SK-N-SH (cell line): ENCODE data around the gene DCP2. TPM values are rescaled to one million over a fixed set of nuclear protein-coding genes. Genes with fewer than 3 reads are reported as not detected.
"Not testable (repeated sequence)": the region's sequence is repeated elsewhere in the genome, so short reads cannot be mapped to it uniquely, and the experiment has no call there.

Experiments used
- CTCF ChIA-PET: fragments of 300-600, 350-600 bp; formaldehyde crosslinking; extraction: SDS; loops from one replicate; lab custom pipeline; 2021; lab: Yijun Ruan, JAX
- POLR2A ChIA-PET: fragments of 350-600 bp; sonication (Branson Sonifier 250); formaldehyde crosslinking; extraction: SDS; loops from one replicate; lab custom pipeline; 2020; ENCODE audit warnings: antibody characterized with exemption, inconsistent platforms; lab: Yijun Ruan, JAX
- DNase-seq: peaks from one replicate; pipeline ENCODE4 v3.0.0; 2012
- H2AFZ ChIP-seq: fragments of 200-600 bp; sonication (generic); 2 replicates; pipeline ENCODE4 v1.8.1; 2016; ENCODE audit warnings: antibody characterized with exemption, mild to moderate bottlenecking, low read depth
- H3F3A ChIP-seq: fragments of 200-600 bp; sonication (generic); replicated peaks from 2 replicates; pipeline ENCODE3; 2016; ENCODE audit warnings: antibody characterized with exemption, mild to moderate bottlenecking; ENCODE audit not compliant: insufficient read depth
- H3K27ac ChIP-seq, 2 experiments: fragments of 200-500 bp in 1 of 2; fragments of 200-600 bp in 1 of 2; sonication (Bioruptor generic) in 1 of 2; sonication (generic), shearing (Covaris generic) in 1 of 2; 2 replicates each; pipeline versions ENCODE4 v1.5.1 to v1.6.1; 2014 to 2016; ENCODE audit warnings: low read depth in 2 of 2, inconsistent platforms in 1 of 2, low read length in 1 of 2, mild to moderate bottlenecking in 1 of 2, mixed read lengths in 1 of 2
- H3K27me3 ChIP-seq: fragments of 200-600 bp; sonication (generic), shearing (Covaris generic); 2 replicates; pipeline ENCODE4 v1.6.1; 2016; ENCODE audit warnings: mixed run types; ENCODE audit not compliant: insufficient read depth
- H3K36me3 ChIP-seq, 2 experiments: fragments of 200-500 bp in 1 of 2; fragments of 200-600 bp in 1 of 2; sonication (Bioruptor generic) in 1 of 2; sonication (generic) in 1 of 2; replicated peaks in 1 of 2; 2 replicates each; pipeline versions ENCODE3 to v1.5.1; 2014 to 2016; ENCODE audit warnings: low read length in 1 of 2, mild to moderate bottlenecking in 1 of 2; ENCODE audit not compliant: insufficient read depth in 2 of 2, control insufficient read depth in 1 of 2
- H3K4me1 ChIP-seq, 2 experiments: fragments of 200-500 bp in 1 of 2; fragments of 200-600 bp in 1 of 2; sonication (Bioruptor generic) in 1 of 2; sonication (generic), shearing (Covaris generic) in 1 of 2; 2 replicates each; pipeline versions ENCODE4 v1.5.1 to v1.6.1; 2014 to 2016; ENCODE audit warnings: low read depth in 1 of 2, low read length in 1 of 2, mixed run types in 1 of 2; ENCODE audit not compliant: insufficient read depth in 2 of 2, control insufficient read depth in 1 of 2
- H3K4me2 ChIP-seq: fragments of 200-600 bp; sonication (generic), shearing (Covaris generic); 2 replicates; pipeline ENCODE4 v1.6.1; 2017; ENCODE audit warnings: mixed run types
- H3K4me3 ChIP-seq, 2 experiments: fragments of 200-500 bp in 1 of 2; fragments of 200-600 bp in 1 of 2; sonication (Bioruptor generic) in 1 of 2; sonication (generic), shearing (Covaris generic) in 1 of 2; 2 replicates each; pipeline versions ENCODE4 v1.5.1 to v1.8.1; 2014 to 2016; ENCODE audit warnings: low read depth in 2 of 2, inconsistent platforms in 1 of 2, low read length in 1 of 2, mild to moderate bottlenecking in 1 of 2, mixed read lengths in 1 of 2, moderate library complexity in 1 of 2
- H3K79me2 ChIP-seq: fragments of 200-600 bp; sonication (generic); 2 replicates; pipeline ENCODE4 v1.8.1; 2017; ENCODE audit warnings: mild to moderate bottlenecking; ENCODE audit not compliant: insufficient read depth
- H3K9ac ChIP-seq: fragments of 200-600 bp; sonication (generic); 2 replicates; pipeline ENCODE4 v1.6.1; 2017; ENCODE audit warnings: mixed run types
- H3K9me2 ChIP-seq: fragments of 200-600 bp; sonication (generic); 2 replicates; pipeline ENCODE4 v1.6.1; 2017; ENCODE audit warnings: mixed run types
- H3K9me3 ChIP-seq: fragments of 200-600 bp; sonication (generic); 2 replicates; pipeline ENCODE4 v1.6.1; 2017; ENCODE audit warnings: mixed run types, mild to moderate bottlenecking, moderate library complexity
- H4K20me1 ChIP-seq: fragments of 200-600 bp; sonication (generic); 2 replicates; pipeline ENCODE4 v1.6.1; 2017; ENCODE audit warnings: mild to moderate bottlenecking, mixed run types; ENCODE audit not compliant: insufficient read depth
- CHD2 ChIP-seq: fragments of 150-350 bp; IDR thresholded peaks from 2 replicates; pipeline ENCODE4 v1.6.1; 2018; ENCODE audit warnings: low read length; ENCODE audit not compliant: partially characterized antibody
- EP300 ChIP-seq, 2 experiments: IDR thresholded peaks; 2 replicates each; pipeline versions ENCODE4 v1.4.0 to v1.6.1; 2012; ENCODE audit warnings: borderline replicate concordance in 1 of 2, low read depth in 1 of 2, low read length in 1 of 2
- MEF2A ChIP-seq: IDR thresholded peaks from 2 replicates; pipeline ENCODE4 v1.4.0; 2012; ENCODE audit warnings: low read depth, borderline replicate concordance
- NRF1 ChIP-seq: IDR thresholded peaks from 2 replicates; pipeline ENCODE4 v1.6.1; 2012; ENCODE audit warnings: low read depth, mild to moderate bottlenecking, low read length
- RAD21 ChIP-seq: IDR thresholded peaks from 2 replicates; pipeline ENCODE4 v1.6.1; 2012; ENCODE audit warnings: mild to moderate bottlenecking, low read length
- TEAD4 ChIP-seq: IDR thresholded peaks from 2 replicates; pipeline ENCODE4 v1.4.0; 2012; ENCODE audit warnings: mild to moderate bottlenecking, borderline replicate concordance; ENCODE audit not compliant: insufficient read depth
- WGBS: methylation state at CpG from one replicate; pipeline ENCODE4 v1.1.6; 2017; ENCODE audit warnings: low lambda C conversion rate; 5-methylcytosine and 5-hydroxymethylcytosine counted together
- polyA plus RNA-seq, 3 experiments: library from polyadenylated mRNA; depleted of rRNA; stranded (reverse); fragments of >200 nt; gene quantifications; 2 replicates each; pipeline ENCODE4 v1.2.3, GENCODE V29; 2012
- TF ChIP-seq, protein P1 (sequence below): IDR thresholded peaks from 2 replicates; pipeline ENCODE4 v1.6.1; 2012; ENCODE audit warnings: mild to moderate bottlenecking, low read depth, low read length, moderate library complexity
- TF ChIP-seq, protein P2 (sequence below): fragments of 150-350 bp; IDR thresholded peaks from 2 replicates; pipeline ENCODE4 v1.6.1; 2016; ENCODE audit warnings: mild to moderate bottlenecking, low read depth, low read length
- TF ChIP-seq, protein P3 (sequence below): IDR thresholded peaks from 2 replicates; pipeline ENCODE4; 2012

DCP2 gene
- polyA plus RNA-seq, 1 of the 3 experiments (the other 2 are of a cell fraction): 6.0 TPM

DNA sequence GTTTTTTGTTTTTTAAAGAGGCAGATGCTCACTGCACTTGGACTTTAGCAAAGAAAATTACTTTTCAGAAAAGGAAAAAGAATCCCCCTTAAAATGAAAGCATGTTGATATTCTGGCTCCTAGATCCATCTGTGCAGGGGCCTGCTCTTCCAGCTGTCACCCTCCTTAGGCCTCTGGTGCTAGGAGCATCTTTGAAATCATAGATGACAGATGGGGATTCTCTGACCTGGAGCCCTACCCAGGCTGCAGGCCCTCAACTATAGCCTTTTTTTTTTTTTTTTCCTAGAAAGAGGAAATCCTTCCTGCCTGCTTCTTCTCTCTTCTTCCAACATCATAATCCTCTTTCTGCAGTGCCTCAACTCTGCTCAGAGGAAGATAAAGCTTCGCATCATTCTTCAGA lies 16.3 kb upstream of the DCP2 start:
- no peak overlapping the region for H2AFZ ChIP-seq
- peak overlapping the region in 1 of 2 experiments; percentile 97; a peak in 2 of 4 replicates for H3K27ac ChIP-seq
- H3F3A ChIP-seq: peaks cover 36% of the 10 kb centered on the region
- H3K4me3 ChIP-seq: no peak overlapping the region
- no peaks in the 10 kb centered on the region; the same call in 1 of the 2 replicates for H4K20me1 ChIP-seq
- H3K27me3 ChIP-seq: no peaks in the 10 kb centered on the region
- ChIA-PET POLR2A (no interaction called here), CTCF (no interaction called here)
- no peaks in the 10 kb centered on the region for H3K9me2 ChIP-seq
- WGBS: 91% methylated on average over 1 of the region's 1 CpG
- H3K9ac ChIP-seq: no peak overlapping the region
- DNase-seq: peak; percentile 19
- no peaks in the 10 kb centered on the region for H3K36me3 ChIP-seq
- no peaks in the 10 kb centered on the region for H3K79me2 ChIP-seq
- H3K4me2 ChIP-seq: peak overlapping the region; percentile 67
- no peaks in the 10 kb centered on the region for H3K9me3 ChIP-seq
- TF ChIP-seq, protein P1, sequence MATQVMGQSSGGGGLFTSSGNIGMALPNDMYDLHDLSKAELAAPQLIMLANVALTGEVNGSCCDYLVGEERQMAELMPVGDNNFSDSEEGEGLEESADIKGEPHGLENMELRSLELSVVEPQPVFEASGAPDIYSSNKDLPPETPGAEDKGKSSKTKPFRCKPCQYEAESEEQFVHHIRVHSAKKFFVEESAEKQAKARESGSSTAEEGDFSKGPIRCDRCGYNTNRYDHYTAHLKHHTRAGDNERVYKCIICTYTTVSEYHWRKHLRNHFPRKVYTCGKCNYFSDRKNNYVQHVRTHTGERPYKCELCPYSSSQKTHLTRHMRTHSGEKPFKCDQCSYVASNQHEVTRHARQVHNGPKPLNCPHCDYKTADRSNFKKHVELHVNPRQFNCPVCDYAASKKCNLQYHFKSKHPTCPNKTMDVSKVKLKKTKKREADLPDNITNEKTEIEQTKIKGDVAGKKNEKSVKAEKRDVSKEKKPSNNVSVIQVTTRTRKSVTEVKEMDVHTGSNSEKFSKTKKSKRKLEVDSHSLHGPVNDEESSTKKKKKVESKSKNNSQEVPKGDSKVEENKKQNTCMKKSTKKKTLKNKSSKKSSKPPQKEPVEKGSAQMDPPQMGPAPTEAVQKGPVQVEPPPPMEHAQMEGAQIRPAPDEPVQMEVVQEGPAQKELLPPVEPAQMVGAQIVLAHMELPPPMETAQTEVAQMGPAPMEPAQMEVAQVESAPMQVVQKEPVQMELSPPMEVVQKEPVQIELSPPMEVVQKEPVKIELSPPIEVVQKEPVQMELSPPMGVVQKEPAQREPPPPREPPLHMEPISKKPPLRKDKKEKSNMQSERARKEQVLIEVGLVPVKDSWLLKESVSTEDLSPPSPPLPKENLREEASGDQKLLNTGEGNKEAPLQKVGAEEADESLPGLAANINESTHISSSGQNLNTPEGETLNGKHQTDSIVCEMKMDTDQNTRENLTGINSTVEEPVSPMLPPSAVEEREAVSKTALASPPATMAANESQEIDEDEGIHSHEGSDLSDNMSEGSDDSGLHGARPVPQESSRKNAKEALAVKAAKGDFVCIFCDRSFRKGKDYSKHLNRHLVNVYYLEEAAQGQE: no peak
- no peak for TF ChIP-seq TEAD4
- TF ChIP-seq MEF2A: no peak
- no peak for TF ChIP-seq RAD21
- TF ChIP-seq CHD2: no peak
- TF ChIP-seq, protein P2, sequence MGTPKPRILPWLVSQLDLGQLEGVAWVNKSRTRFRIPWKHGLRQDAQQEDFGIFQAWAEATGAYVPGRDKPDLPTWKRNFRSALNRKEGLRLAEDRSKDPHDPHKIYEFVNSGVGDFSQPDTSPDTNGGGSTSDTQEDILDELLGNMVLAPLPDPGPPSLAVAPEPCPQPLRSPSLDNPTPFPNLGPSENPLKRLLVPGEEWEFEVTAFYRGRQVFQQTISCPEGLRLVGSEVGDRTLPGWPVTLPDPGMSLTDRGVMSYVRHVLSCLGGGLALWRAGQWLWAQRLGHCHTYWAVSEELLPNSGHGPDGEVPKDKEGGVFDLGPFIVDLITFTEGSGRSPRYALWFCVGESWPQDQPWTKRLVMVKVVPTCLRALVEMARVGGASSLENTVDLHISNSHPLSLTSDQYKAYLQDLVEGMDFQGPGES: no peak
- TF ChIP-seq EP300 (IDR thresholded peaks at IDR 0.05; ENCODE audit: borderline replicate concordance in 1 of 2, low read depth in 1 of 2, low read length in 1 of 2): no peak
- no peak for TF ChIP-seq NRF1
- TF ChIP-seq, all 33 proteins: peak for 0
- peaks cover 9 to 40% of the 10 kb centered on the region in 2 experiments for H3K4me1 ChIP-seq

DNA sequence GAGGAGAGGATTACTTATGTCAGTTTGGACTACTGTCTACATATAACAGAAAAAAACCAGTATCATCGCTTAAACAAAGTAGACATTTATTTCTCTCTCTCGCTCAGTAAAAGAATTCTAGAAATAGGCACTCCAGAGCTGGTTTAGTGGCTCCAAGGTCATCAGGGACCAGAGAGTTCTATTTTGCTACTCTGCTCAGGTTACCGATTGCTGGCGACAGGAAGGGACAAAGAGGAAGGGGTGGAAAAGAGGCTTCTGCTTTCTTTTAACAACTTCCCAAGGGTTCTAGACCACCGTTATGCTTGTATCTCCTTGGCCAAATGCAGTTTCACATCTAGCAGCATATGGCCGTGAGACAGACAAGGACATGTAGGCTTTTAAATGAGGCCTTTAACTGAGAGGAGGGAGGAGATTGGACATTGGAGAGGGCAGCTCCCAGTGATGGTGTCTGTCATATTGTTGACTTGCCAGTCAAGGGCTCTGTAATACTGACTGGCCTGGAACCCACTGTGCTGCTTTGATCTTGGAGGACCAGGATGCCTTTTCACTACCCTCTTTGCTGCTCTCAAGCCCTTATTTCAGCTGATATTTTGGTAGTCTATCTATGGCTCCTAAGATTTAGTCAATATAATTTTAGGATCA lies 15.6 kb upstream of the DCP2 start:
- Histone ChIP-seq H3K4me1 (peaks cover 9 to 40% of the 10 kb centered on the region in 2 experiments), H2AFZ (no peak overlapping the region), H3F3A (peaks cover 36% of the 10 kb centered on the region), H3K9me2 (no peaks in the 10 kb centered on the region), H3K79me2 (no peaks in the 10 kb centered on the region), H4K20me1 (no peaks in the 10 kb centered on the region; the same call in 1 of the 2 replicates), H3K27me3 (no peaks in the 10 kb centered on the region), H3K4me2 (peak overlapping the region; percentile 67; the same call in 1 of the 2 replicates), H3K27ac (peak overlapping the region in 1 of 2 experiments; percentile 97; a peak in 2 of 4 replicates), H3K9ac (no peak overlapping the region), H3K9me3 (no peaks in the 10 kb centered on the region), H3K4me3 (no peak overlapping the region), H3K36me3 (no peaks in the 10 kb centered on the region)
- DNase-seq: no peak
- POLR2A ChIA-PET: no interaction called here
- no peak for TF ChIP-seq CHD2
- TF ChIP-seq, protein P3, sequence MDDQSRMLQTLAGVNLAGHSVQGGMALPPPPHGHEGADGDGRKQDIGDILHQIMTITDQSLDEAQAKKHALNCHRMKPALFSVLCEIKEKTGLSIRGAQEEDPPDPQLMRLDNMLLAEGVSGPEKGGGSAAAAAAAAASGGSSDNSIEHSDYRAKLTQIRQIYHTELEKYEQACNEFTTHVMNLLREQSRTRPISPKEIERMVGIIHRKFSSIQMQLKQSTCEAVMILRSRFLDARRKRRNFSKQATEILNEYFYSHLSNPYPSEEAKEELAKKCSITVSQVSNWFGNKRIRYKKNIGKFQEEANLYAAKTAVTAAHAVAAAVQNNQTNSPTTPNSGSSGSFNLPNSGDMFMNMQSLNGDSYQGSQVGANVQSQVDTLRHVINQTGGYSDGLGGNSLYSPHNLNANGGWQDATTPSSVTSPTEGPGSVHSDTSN: no peak
- WGBS: 92% methylated on average over 6 of the region's 6 CpGs
- CTCF ChIA-PET: interaction anchor here (1.0 kb wide), 1 partner anchor 15 kb away, joined by 4 read pairs; no protein-coding TSS in a partner anchor

DNA sequence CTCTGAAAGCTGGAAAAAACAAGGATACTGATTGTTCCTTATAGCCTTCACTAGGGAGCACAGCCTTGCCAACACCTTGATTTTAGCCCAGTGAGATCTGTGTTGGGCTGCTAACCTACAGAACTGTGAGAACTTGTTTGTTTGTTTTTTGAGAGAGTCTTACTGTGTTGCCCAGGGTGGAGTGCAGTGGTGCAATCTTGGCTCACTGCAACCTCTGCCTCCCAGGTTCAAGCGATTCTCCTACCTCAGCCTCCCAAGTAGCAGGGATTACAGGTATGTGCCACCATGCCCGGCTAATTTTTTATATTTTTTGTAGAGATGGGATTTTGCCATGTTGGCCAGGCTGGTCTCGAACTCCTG lies 13.2 kb upstream of the DCP2 start:
- WGBS: 76% methylated on average over 2 of the region's 3 CpGs
- H3K9ac ChIP-seq, H2AFZ ChIP-seq, H3K79me2 ChIP-seq, H3K9me3 ChIP-seq, H4K20me1 ChIP-seq, H3K9me2 ChIP-seq, H3K4me3 ChIP-seq, DNase-seq, POLR2A ChIA-PET, H3K36me3 ChIP-seq, H3K27me3 ChIP-seq: not testable (repeated sequence)
- CTCF ChIA-PET: interaction anchor here (1.2 to 1.9 kb wide), 3 partner anchors 16 to 42 kb away, joined by 3 to 5 read pairs (median 3); partner anchors contain the start of gene REEP5
- 0 out of 2 replicates have a peak overlapping the region, but pooled peaks have one; percentile 60 for H3K4me2 ChIP-seq
- peak overlapping the region in 1 of 2 experiments; percentile 80; a peak in 2 of 4 replicates for H3K27ac ChIP-seq
- peaks cover 4 to 25% of the 10 kb centered on the region in 2 experiments for H3K4me1 ChIP-seq
- peaks cover 30% of the 10 kb centered on the region for H3F3A ChIP-seq
